GM21576 (cell line): Measurements from ENCODE around the gene HAUS6.
"Not testable (repeated sequence)": the region's sequence is repeated elsewhere in the genome, so short reads cannot be mapped to it uniquely, and the experiment has no call there.

Experiments used
- ATAC-seq: cut with Tn5 transposase; IDR thresholded peaks from one replicate; pipeline ENCODE4 v1.9.1; 2021; ENCODE audit warnings: mild to moderate bottlenecking, moderate library complexity; ENCODE audit not compliant: unreplicated experiment

HAUS6 gene

DNA sequence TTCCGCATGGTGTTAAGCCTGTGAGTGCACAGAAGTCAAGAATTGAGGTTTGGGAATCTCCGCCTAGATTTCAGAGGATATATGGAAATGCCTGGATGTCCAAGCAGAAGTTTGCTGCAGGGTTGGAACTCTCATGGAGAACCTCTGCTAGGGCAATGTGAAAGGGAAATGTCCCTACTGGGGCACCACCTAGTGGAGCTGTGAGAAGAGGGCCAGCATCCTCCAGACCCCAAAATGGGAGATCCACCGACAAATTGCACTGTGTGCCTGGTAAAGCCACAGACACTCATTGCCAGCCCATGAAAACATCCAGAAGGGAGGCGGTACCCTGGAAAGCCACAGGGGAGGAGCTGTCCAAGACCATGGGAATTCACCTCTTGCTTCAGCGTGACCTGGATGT lies 66.1 kb downstream of the HAUS6 start:
- ATAC-seq = no peak

DNA sequence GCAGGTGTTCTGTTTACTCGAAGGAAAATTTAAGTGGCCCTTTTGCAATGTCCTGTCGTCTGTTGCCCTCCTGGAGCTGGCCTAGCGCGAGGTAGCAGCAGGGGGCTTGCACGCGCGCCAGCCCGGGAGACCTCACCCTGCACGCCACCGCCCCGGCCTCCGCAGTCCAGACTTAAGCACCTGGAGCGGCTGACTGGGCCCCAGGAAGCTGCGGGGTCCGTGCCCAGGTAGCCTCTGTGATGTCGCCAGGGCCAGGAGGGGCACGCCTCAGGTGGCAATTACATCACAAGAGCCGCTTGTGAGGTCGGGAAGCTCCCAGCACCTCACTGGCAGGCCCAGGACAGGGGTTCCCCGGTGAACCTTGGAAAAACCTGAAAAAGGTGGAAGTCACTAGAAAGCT lies 69.7 kb downstream of the HAUS6 start, which contains the start of gene SAXO1:
TSS of gene SAXO1 (minus strand) at position 195 of the 400 bp plus-strand sequence. CDS start 301 bp downstream, outside the sequence.
- no peak for ATAC-seq

DNA sequence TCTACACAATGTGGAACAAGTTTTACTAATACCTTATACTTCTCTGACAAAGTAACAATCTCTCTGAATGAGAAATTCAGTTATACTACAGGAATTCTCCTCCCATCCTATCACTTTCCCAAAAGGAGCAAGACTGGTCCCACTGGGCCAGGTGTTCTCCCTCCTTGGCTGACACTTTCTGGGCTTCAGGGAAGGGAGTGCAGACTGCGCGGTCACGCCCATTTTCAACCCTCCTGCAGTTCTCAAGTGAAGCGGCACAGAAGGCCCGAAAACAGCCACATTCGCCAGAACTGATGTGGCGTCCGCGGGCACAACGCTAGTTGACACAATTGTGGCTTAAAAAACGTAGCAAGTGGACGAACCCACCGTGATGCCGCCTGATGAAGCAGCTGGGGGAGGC lies 70.3 kb downstream of the HAUS6 start:
- ATAC-seq = no peak

DNA sequence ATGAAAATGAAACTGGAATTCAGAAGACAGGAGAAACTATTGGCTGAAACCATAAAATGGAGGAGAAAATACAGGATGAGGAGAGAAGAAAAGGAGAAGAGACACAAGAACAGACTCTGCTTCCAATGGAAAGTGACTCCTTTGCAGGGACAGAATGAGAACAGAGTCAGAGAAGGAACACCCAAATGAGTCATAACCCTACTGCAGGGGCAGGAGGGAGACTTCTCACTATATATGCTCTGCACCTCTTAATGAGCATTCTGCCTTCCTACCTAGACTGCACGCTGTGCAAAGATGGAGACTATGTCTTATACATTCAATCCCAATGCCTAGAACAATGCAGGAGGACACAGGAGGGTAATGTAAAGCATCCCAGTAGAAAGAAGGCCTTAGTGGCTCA lies 71.8 kb downstream of the HAUS6 start:
- ATAC-seq = peak; percentile 46

DNA sequence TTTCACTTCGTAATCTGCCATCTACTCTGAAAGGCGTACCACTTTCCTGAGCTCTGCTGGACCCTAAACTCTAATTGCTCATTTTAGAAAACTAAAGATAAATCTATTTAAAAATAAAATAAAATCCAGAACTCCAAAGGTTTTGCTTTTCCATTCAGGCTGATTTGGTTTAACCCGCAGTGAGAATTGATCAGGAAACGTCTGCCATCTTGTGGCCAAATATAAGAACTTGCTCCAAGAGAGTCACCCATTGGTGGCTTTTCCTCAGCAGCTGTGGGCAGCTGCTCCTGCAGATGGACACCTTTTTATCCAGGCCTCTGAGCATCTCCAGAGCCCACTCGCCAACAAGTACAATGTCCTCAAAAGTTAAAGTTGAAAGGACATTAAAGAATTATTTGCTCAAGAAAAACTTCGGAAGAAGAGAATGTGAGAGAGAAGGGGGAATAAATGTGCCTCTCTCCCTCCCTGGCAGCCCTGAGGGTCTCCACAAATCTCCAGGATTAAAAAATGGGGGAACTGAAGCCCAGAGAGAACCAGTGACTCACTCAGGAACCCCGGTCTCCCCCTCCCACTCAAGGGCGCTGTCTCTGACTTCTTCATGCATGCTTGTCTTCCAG lies 73.8 kb downstream of the HAUS6 start:
- peak; percentile 77 for ATAC-seq

DNA sequence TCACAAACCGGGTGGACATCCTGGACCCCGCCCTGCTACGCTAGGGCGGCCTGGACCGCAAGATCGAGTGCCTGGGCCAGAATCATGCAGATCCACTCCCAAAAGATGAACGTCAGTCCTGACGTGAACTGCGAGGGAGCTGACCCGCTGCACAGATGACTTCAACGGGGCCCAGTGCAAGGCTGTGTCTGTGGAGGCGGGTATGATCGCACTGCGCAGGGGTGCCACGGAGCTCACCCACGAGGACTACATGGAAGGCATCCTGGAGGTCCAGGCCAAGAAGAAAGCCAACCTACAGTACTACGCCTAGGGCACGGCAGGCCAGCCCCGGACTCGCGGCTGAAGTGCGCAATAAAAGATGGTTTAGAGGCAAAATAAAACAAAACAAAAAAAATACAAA lies 74.9 kb downstream of the HAUS6 start:
- ATAC-seq = no peak

DNA sequence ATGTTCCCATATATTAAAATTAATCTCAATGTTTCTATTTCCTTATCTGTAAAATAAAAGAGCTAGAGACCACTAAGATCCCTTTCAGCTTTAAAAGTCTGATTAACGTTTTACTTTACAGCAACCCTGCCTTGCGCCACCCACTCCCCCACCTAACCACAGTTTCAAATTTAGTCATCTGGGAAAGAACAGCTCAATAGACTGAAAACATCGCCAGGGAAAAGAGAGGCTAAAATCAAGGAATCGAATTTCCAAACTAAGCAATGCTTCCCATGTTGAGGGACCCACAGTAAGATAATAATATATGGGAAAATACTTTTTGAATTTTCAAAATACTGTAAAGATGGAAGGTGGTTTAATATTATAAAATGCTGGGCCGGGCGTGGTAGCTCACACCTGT lies 76.3 kb downstream of the HAUS6 start:
- ATAC-seq = no peak

DNA sequence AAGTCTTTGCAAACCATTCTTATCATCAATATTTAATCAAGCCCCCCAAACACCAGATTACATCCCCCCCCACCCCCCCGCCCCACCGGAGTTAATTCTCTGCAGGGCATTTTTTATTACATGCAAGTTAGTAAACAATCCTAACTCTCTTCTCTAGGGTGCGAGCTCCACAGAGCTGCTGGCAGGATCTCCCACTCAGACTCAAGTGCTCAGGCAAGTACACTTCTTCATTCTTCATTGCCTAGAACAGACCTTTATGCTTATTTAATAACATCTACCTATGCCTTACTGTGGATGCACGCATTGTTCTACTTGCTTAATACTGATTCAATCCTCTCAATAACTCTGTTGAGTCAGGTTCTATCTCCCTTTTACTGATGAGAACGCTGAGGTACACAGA lies 79.6 kb downstream of the HAUS6 start:
- ATAC-seq = no peak

DNA sequence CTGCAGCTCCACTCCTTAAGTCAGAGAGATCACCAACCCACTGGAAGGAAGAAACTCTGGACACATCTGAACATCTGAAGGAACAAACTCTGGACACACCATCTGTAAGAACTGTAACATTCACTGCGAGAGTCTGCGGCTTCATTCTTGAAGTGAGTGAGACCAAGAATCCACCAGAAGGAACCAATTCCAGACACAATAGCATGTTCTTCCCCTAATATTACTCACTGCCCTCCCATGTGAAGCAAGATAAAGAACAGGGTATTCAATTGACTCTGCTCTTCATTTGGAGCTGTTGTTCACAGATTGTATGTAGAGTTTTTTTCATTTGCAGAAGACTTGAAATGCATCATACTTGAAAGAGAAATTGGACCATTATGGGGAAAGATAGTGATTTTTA lies 80.5 kb downstream of the HAUS6 start:
- ATAC-seq = no peak

DNA sequence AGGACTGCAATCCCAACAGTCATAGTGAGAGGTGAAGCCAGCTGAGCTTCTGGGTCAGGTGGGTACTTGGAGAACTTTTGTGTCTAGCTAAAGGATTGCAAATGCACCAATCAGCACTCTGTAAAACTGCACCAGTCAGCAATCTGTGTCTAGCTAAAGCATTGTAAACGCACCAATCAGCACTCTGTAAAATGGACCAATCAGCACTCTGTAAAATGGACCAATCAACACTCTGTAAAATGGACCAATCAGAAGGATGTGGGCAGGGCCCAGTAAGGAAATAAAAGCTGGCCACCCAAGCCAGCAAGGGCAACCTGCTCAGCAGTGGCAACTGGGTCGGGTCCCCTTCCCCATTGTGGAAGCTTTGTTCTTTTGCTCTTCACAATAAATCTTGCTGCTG lies 81.1 kb downstream of the HAUS6 start:
- ATAC-seq = not testable (repeated sequence)

DNA sequence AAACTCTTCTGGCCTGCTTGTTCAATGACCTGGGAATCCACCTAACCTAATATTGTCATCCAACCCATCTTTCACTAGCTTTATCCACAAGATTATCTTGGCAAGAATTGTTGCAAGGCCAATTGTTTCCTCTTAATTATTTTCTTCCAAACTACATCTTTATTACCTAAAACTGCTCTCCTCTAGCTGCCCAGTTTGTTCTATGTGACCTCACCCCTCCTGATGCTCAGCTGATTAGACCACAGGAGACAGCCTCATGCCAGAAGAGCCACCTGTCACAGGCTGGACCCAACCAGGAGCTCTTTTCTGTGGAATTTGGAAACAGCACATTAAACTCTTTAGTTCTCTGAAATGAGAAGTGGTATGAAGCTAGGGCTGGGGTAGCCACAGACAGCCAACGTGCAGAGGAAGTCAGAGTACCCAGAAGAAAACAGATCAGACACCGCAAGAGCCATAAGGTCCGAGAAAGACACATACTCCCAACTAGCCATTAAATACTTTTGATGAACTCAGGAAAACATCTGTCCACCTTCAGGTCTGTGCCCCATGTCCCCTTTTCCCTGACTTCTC lies 81.7 kb downstream of the HAUS6 start:
- no peak for ATAC-seq

DNA sequence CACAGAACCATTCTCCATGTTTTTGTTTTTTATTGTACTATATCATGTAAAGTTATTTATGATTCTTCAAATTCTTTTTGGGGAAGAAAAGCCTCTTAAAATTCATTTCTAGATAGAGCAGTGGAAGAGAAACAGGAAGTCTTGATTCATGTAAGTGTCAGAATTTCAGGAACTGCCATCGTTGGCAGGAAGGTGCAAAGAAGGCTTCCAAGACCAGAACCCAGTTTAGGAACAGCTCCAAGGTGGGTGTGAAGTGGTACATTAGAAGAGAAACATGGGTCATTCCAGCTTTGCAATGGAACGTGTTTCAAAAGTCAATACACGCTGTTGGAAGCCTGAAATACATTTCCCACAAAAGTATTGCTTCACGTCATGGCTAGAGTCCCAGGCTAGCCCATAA lies 84.5 kb downstream of the HAUS6 start:
- ATAC-seq = no peak

DNA sequence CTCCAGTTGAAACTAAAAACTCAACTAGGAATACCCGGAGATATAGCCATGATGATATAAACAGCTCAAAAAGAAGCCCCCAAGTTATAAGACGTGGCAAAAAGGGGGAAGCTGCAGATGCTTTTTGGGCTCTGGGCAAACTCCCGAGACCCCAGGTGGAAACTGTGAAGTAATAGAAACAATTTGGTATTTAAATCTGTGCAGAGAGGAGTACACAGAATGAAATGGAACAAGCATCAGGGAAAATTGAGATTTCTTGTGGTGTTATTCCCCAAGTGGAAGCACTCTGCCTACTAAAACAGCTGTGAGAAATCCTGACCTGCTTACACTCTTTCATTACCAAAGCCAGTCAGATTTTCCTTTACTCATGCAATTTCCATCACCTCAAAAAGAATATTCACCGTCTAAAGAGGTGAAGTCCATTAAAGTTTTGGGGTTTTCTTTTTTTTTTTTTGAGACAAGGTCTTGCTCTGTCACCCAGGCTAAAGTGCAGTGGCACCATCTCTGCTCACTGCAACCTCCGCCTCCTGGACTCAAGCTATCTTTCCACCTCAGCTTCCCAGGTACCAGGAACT lies 93.2 kb downstream of the HAUS6 start:
- ATAC-seq = no peak
